Fibroblast of pulmonary artery (primary cell): ENCODE data around the gene SSMEM1.

Experiments used
- DNase-seq: peaks from one replicate; pipeline ENCODE4 v3.0.0-alpha.2; 2010; ENCODE audit warnings: low read depth
- H3K4me3 ChIP-seq: replicated peaks from 2 replicates; pipeline ENCODE4 v1.5.1; 2011; ENCODE audit warnings: low read depth, mild to moderate bottlenecking, control low read depth, low read length, moderate library complexity
- CTCF ChIP-seq: IDR thresholded peaks from 2 replicates; pipeline ENCODE4 v1.5.1; 2011; ENCODE audit warnings: mild to moderate bottlenecking, control low read depth, low read length, inconsistent platforms; ENCODE audit errors: missing control alignments

SSMEM1 gene

GRCh38 chr7:130195396-130195795 lies 12.3 kb upstream of the SSMEM1 start:
- no peak for TF ChIP-seq CTCF
- DNase-seq, result no peak
- H3K4me3 ChIP-seq, result no peak overlapping the region

- TF ChIP-seq CTCF, result no peak
- H3K4me3 ChIP-seq, result no peak overlapping the region
- DNase-seq, result no peak
These were observed 11.2 kb upstream of the SSMEM1 start for GRCh38 chr7:130196476-130196875.

GRCh38 chr7:130197094-130197493 lies 10.6 kb upstream of the SSMEM1 start:
- no peak for TF ChIP-seq CTCF
- no peak for DNase-seq
- H3K4me3 ChIP-seq, result no peak overlapping the region

GRCh38 chr7:130201796-130202195 lies 5.9 kb upstream of the SSMEM1 start:
- no peak for TF ChIP-seq CTCF
- DNase-seq, result no peak

GRCh38 chr7:130205084-130205947 lies 2.3 kb upstream of the SSMEM1 start, which contains the start of gene TMEM209:
Gene TMEM209 (minus strand): TSS chr7:130205406. CDS start chr7:130205375, 31 bp downstream.
- DNase-seq, result peak; percentile 98
- peak within 1 kb of the TSS; percentile 93 for H3K4me3 ChIP-seq
- TF ChIP-seq CTCF, result no peak

More at GRCh38 chr7:130201796-130202195, 5.9 kb upstream of the SSMEM1 start:
- no peak overlapping the region for H3K4me3 ChIP-seq

GRCh38 chr7:130207033-130207432 lies 627 bp upstream of the SSMEM1 start:
- TF ChIP-seq CTCF, result no peak
- H3K4me3 ChIP-seq, result no peak overlapping the region
- no peak for DNase-seq

- H3K4me3 ChIP-seq, result no peak overlapping the region
- TF ChIP-seq CTCF, result no peak
- no peak for DNase-seq
These were observed 856 bp downstream of the SSMEM1 start for GRCh38 chr7:130208516-130208915.
